Measurements from ENCODE around the gene CEP128.

The CEP128 gene

GRCh38 chr14:80465546-80466220 lies 475.9 kb downstream of the CEP128 start:
- DNase-seq: no peak

- no peak for DNase-seq
Measured at GRCh38 chr14:80464531-80465149, 476.9 kb downstream of the CEP128 start.

- no peak for DNase-seq
Measured at GRCh38 chr14:80456209-80456608, 485.3 kb downstream of the CEP128 start.

- DNase-seq: no peak
Measured at GRCh38 chr14:80455031-80455430, 486.5 kb downstream of the CEP128 start.

- DNase-seq: no peak
Measured at GRCh38 chr14:80448267-80448666, 493.3 kb downstream of the CEP128 start.

GRCh38 chr14:80447392-80447791 lies 494.1 kb downstream of the CEP128 start:
- no peak for DNase-seq

All from activated CD4-positive, alpha-beta T cell treated with anti-CD3 and anti-CD28 coated beads, Interleukin-2, amount 50 U/mL, for 48 hours (primary cell).